A549 (cell line): ENCODE results near the gene BTBD10. TPM values are rescaled to one million over a fixed set of nuclear protein-coding genes. Genes with fewer than 3 reads are reported as not detected.

Source experiments
- ATAC-seq, 2 experiments: fragments of 200-7000 bp in 1 of 2; fragments of >200 bp in 1 of 2; cut with Nextera tagmentation in 1 of 2; cut with Tn5 transposase in 1 of 2; 3 replicates each; pipeline versions ENCODE4 v1.8.0 to v1.9.1; 2018 to 2020; ENCODE audit warnings: mild to moderate bottlenecking in 1 of 2, moderate library complexity in 1 of 2
- CTCF ChIA-PET: fragments of 300-600 bp; sonication (Branson Sonifier 250); formaldehyde crosslinking; extraction: SDS; loops from one replicate; lab custom pipeline; 2021; ENCODE audit warnings: antibody characterized with exemption, inconsistent platforms; lab: Yijun Ruan, JAX
- POLR2A ChIA-PET: fragments of 350-600 bp; formaldehyde crosslinking; extraction: SDS; loops from one replicate; lab custom pipeline; 2021; ENCODE audit warnings: antibody characterized with exemption, inconsistent platforms; lab: Yijun Ruan, JAX
- DNase-seq, 2 experiments: peaks; one replicate each; pipeline versions ENCODE4 v3.0.0 to v3.0.0-alpha.2; 2011 to 2016; ENCODE audit warnings: low read depth in 1 of 2, low spot score in 1 of 2
- FAIRE-seq: peaks from 2 replicates; lab custom pipeline; 2011; peaks lifted over from hg19 to GRCh38; lab: Jason Lieb, UNC
- H3K27ac ChIP-seq, 2 experiments: fragments of >200 bp; sonication (Bioruptor Twin); formaldehyde crosslinking; 3 replicates each; pipeline ENCODE4 v1.5.1; 2016 to 2017
- H3K4me1 ChIP-seq: fragments of >200 bp; sonication (Bioruptor Twin); formaldehyde crosslinking; 3 replicates; pipeline ENCODE4 v1.6.1; 2016
- H3K4me2 ChIP-seq: fragments of >200 bp; sonication (Bioruptor Twin); formaldehyde crosslinking; 3 replicates; pipeline ENCODE4 v1.6.1; 2016
- H3K4me3 ChIP-seq: fragments of >200 bp; sonication (Bioruptor Twin); formaldehyde crosslinking; 3 replicates; pipeline ENCODE4 v1.5.1; 2016
- H3K9me3 ChIP-seq: fragments of >200 bp; sonication (Bioruptor Twin); formaldehyde crosslinking; 3 replicates; pipeline ENCODE4 v1.6.1; 2016
- CHD4 ChIP-seq: fragments of 200-600 bp; sonication (generic); IDR thresholded peaks from 2 replicates; pipeline ENCODE4 v1.6.1; 2016; ENCODE audit warnings: antibody characterized with exemption, mild to moderate bottlenecking, borderline replicate concordance
- EHMT2 ChIP-seq: fragments of 200-600 bp; sonication (generic); IDR thresholded peaks from 2 replicates; pipeline ENCODE4 v1.6.1; 2016; ENCODE audit warnings: antibody characterized with exemption, low read depth, mild to moderate bottlenecking, moderate library complexity
- FOSL2 ChIP-seq, 2 experiments: fragments of 450-650 bp in 1 of 2; fragments of >200 bp in 1 of 2; sonication (Bioruptor Twin) in 1 of 2; formaldehyde crosslinking; IDR thresholded peaks; 2 replicates each; pipeline versions ENCODE4 v1.5.0 to v1.6.1; 2016 to 2020; ENCODE audit warnings: mild to moderate bottlenecking in 1 of 2, moderate library complexity in 1 of 2
- FOXS1 ChIP-seq: fragments of 250-450 bp; sonication (Bioruptor Pico); IDR thresholded peaks from 2 replicates; pipeline ENCODE4 v1.5.0; 2020; ENCODE audit warnings: mild to moderate bottlenecking, moderate library complexity
- JUN ChIP-seq, 2 experiments: fragments of >200 bp; sonication (Bioruptor Twin); formaldehyde crosslinking; IDR thresholded peaks; 2 replicates in 1 of 2; 3 replicates in 1 of 2; pipeline ENCODE4 v1.6.1; 2016 to 2017
- MAFK ChIP-seq: fragments of 450-650 bp; IDR thresholded peaks from 2 replicates; pipeline ENCODE4 v1.6.1; 2014; ENCODE audit not compliant: partially characterized antibody
- MAZ ChIP-seq: fragments of 150-350 bp; IDR thresholded peaks from 2 replicates; pipeline ENCODE4 v1.6.1; 2014; ENCODE audit warnings: antibody characterized with exemption, low read depth, low read length, borderline replicate concordance
- MYC ChIP-seq: IDR thresholded peaks from 2 replicates; pipeline ENCODE4 v1.6.1; 2012; ENCODE audit warnings: mild to moderate bottlenecking, inconsistent platforms, low read length, improper control_type of control experiment, borderline replicate concordance
- NPAS2 ChIP-seq: fragments of 250-450 bp; sonication (Bioruptor Pico); IDR thresholded peaks from 2 replicates; pipeline ENCODE4 v1.8.0; 2022; ENCODE audit warnings: mild to moderate bottlenecking, moderate library complexity, borderline replicate concordance
- NR3C1 ChIP-seq: fragments of >200 bp; sonication (Bioruptor Twin); formaldehyde crosslinking; IDR thresholded peaks from 3 replicates; pipeline ENCODE4 v1.6.1; 2017
- PHF8 ChIP-seq: fragments of 200-600 bp; sonication (generic); IDR thresholded peaks from 2 replicates; pipeline ENCODE4 v1.6.1; 2016; ENCODE audit warnings: low read depth, mild to moderate bottlenecking, antibody characterized with exemption, moderate library complexity, borderline replicate concordance
- RAD21 ChIP-seq, 2 experiments: fragments of >200 bp in 1 of 2; sonication (Bioruptor Twin) in 1 of 2; formaldehyde crosslinking in 1 of 2; IDR thresholded peaks in 1 of 2; conservative IDR thresholded peaks in 1 of 2; 2 replicates in 1 of 2; 3 replicates in 1 of 2; pipeline ENCODE4 v1.6.1; 2012 to 2018; ENCODE audit warnings: inconsistent platforms in 1 of 2
- SMC3 ChIP-seq: fragments of >200 bp; sonication (Bioruptor Twin); formaldehyde crosslinking; IDR thresholded peaks from 3 replicates; pipeline ENCODE4 v1.6.1; 2018; ENCODE audit warnings: inconsistent platforms
- WGBS: methylation state at CpG from one replicate; pipeline ENCODE4 v1.1.6; 2017; ENCODE audit errors: missing lambda C conversion rate; 5-methylcytosine and 5-hydroxymethylcytosine counted together
- polyA plus RNA-seq, 4 experiments: library from polyadenylated mRNA; depleted of rRNA in 3 of 4; stranded (reverse); fragments of >200 nt; fragmentation: RNase III in 1 of 4; extraction: RNeasy Plus Mini Kit Qiagen cat#74134 plus additional on column Dnase treatment in 1 of 4; gene quantifications; 2 replicates in 3 of 4; 3 replicates in 1 of 4; pipeline ENCODE4 v1.2.3, GENCODE V29; 2011 to 2017
- TF ChIP-seq, protein P1 (sequence below): IDR thresholded peaks from 2 replicates; pipeline ENCODE4 v1.6.1; 2012
- TF ChIP-seq, protein P2 (sequence below): fragments of 150-350 bp; IDR thresholded peaks from 2 replicates; pipeline ENCODE4 v1.6.1; 2014; ENCODE audit warnings: low read depth, mild to moderate bottlenecking, low read length
- TF ChIP-seq, protein P3 (sequence below): fragments of >200 bp; sonication (Bioruptor Twin); formaldehyde crosslinking; IDR thresholded peaks from 3 replicates; pipeline ENCODE4 v1.6.1; 2016
- TF ChIP-seq, protein P4 (sequence below): fragments of 250-450 bp; sonication (Bioruptor Pico); IDR thresholded peaks from 2 replicates; pipeline ENCODE4 v1.5.0; 2020; ENCODE audit warnings: low read depth, mild to moderate bottlenecking, moderate library complexity
- TF ChIP-seq, protein P5 (sequence below): fragments of >200 bp; sonication (Bioruptor Twin); formaldehyde crosslinking; IDR thresholded peaks from 2 replicates; pipeline ENCODE4 v1.6.1; 2016
- TF ChIP-seq, protein P6 (sequence below): IDR thresholded peaks from 2 replicates; pipeline ENCODE4 v1.6.1; 2012
- TF ChIP-seq, protein P7 (sequence below): IDR thresholded peaks from 2 replicates; pipeline ENCODE4 v1.6.1; 2012; ENCODE audit warnings: low read depth, borderline replicate concordance
- TF ChIP-seq, protein P8 (sequence below): fragments of >200 bp; sonication (Bioruptor Twin); formaldehyde crosslinking; IDR thresholded peaks from 3 replicates; pipeline ENCODE4 v1.5.1; 2016

The BTBD10 gene
- polyA plus RNA-seq, 2 of the 4 experiments (the other 2 are of a cell fraction): 33.7 to 54.2 TPM

DNA sequence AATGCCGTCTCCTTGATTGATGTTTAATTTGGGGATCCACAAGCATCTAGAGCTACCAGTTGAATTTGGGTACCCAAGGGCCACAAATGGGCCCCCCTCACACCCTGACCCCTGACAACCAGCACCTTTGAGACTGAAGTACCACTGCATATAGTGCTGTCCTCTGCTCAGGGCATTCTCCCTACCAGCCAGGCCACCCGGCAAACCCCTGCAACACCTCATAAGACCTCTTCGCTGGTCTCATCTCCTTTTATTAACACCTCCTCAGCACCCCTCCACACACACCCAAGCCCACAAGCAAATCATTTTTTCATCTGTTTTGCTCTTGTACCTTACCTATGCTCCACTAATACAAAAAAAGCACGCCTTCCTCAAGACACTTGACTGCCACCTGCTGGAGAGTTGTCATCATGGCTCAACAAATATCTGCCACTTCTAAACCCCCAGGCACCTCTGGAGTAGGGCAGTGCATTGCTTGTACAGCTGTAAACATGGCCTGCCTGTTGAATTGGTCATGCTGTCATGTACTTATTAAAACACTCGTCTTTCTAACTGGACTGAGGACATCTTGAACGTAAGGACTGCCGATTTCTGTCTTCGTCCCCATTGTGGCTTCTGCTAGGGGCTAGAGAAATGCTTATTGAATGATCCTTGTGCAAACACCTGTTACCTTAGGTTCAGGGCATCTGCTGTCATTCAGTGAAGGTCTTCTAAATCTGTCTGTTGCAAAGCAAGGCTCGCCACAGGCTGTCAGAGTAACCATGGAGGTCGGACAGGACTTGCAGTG, 118.9 kb downstream of the BTBD10 start:
- POLR2A ChIA-PET: interaction anchor here (1.4 kb wide), 1 partner anchor 134 kb away, joined by 3 read pairs; no protein-coding TSS in a partner anchor

DNA sequence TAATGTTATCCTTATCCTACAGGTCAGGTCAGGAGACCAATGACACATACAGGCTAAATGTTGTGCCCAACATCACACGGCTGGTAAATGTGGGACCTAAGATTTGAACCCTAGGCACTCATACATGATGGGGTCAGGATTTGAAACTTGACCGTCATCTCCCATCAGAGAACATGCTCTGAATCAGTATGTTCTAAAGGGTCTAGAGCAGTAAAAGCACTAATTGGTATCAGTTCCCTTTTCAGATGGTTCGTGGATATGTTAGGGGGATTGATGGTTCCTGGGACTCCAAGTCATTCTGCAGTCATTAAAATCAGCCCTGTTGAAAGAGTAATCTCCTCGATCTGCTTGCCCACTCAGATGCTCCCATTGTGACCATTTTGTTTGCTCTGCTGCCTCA, 120.0 kb downstream of the BTBD10 start:
- TF ChIP-seq, protein P1, sequence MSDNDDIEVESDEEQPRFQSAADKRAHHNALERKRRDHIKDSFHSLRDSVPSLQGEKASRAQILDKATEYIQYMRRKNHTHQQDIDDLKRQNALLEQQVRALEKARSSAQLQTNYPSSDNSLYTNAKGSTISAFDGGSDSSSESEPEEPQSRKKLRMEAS: no peak
- TF ChIP-seq, protein P2, sequence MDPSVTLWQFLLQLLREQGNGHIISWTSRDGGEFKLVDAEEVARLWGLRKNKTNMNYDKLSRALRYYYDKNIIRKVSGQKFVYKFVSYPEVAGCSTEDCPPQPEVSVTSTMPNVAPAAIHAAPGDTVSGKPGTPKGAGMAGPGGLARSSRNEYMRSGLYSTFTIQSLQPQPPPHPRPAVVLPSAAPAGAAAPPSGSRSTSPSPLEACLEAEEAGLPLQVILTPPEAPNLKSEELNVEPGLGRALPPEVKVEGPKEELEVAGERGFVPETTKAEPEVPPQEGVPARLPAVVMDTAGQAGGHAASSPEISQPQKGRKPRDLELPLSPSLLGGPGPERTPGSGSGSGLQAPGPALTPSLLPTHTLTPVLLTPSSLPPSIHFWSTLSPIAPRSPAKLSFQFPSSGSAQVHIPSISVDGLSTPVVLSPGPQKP: no peak
- no peak for TF ChIP-seq NR3C1
- TF ChIP-seq, protein P3, sequence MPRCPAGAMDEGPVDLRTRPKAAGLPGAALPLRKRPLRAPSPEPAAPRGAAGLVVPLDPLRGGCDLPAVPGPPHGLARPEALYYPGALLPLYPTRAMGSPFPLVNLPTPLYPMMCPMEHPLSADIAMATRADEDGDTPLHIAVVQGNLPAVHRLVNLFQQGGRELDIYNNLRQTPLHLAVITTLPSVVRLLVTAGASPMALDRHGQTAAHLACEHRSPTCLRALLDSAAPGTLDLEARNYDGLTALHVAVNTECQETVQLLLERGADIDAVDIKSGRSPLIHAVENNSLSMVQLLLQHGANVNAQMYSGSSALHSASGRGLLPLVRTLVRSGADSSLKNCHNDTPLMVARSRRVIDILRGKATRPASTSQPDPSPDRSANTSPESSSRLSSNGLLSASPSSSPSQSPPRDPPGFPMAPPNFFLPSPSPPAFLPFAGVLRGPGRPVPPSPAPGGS: no peak
- no peak for TF ChIP-seq CHD4
- TF ChIP-seq PHF8: no peak
- no peak for TF ChIP-seq EHMT2
- no peak for TF ChIP-seq JUN (IDR thresholded peaks at IDR 0.05)
- TF ChIP-seq, protein P4, sequence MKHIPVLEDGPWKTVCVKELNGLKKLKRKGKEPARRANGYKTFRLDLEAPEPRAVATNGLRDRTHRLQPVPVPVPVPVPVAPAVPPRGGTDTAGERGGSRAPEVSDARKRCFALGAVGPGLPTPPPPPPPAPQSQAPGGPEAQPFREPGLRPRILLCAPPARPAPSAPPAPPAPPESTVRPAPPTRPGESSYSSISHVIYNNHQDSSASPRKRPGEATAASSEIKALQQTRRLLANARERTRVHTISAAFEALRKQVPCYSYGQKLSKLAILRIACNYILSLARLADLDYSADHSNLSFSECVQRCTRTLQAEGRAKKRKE (CRISPR knock-in tag): no peak
- no peak for TF ChIP-seq MAZ
- TF ChIP-seq, protein P5, sequence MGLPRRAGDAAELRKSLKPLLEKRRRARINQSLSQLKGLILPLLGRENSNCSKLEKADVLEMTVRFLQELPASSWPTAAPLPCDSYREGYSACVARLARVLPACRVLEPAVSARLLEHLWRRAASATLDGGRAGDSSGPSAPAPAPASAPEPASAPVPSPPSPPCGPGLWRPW: no peak
- TF ChIP-seq MYC: no peak
- TF ChIP-seq, protein P6, sequence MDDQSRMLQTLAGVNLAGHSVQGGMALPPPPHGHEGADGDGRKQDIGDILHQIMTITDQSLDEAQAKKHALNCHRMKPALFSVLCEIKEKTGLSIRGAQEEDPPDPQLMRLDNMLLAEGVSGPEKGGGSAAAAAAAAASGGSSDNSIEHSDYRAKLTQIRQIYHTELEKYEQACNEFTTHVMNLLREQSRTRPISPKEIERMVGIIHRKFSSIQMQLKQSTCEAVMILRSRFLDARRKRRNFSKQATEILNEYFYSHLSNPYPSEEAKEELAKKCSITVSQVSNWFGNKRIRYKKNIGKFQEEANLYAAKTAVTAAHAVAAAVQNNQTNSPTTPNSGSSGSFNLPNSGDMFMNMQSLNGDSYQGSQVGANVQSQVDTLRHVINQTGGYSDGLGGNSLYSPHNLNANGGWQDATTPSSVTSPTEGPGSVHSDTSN: no peak
- TF ChIP-seq FOSL2 (IDR thresholded peaks at IDR 0.05): no peak
- no peak for TF ChIP-seq FOSL2 (CRISPR knock-in tag; IDR thresholded peaks at IDR 0.05)
- TF ChIP-seq, protein P7, sequence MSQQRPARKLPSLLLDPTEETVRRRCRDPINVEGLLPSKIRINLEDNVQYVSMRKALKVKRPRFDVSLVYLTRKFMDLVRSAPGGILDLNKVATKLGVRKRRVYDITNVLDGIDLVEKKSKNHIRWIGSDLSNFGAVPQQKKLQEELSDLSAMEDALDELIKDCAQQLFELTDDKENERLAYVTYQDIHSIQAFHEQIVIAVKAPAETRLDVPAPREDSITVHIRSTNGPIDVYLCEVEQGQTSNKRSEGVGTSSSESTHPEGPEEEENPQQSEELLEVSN: no peak
- no peak for TF ChIP-seq MAFK
- TF ChIP-seq FOXS1 (CRISPR knock-in tag): no peak
- no peak for DNase-seq
- ATAC-seq: no peak
- no peak for FAIRE-seq
- CTCF ChIA-PET: interaction anchor here (0.6 to 6.1 kb wide), 38 partner anchors 9 to 394 kb away, joined by 3 to 287 read pairs (median 5); no protein-coding TSS in a partner anchor
- Histone ChIP-seq H3K4me3 (no peak overlapping the region), H3K4me1 (peaks cover 55% of the 10 kb centered on the region), H3K4me2 (no peak overlapping the region), H3K27ac (peak overlapping the region; percentile 39 to 98; a peak in 4 of 6 replicates), H3K9me3 (no peaks in the 10 kb centered on the region)
- WGBS: 77% methylated on average over 4 of the region's 4 CpGs
- POLR2A ChIA-PET: interaction anchor here (1.4 kb wide), 1 partner anchor 133 kb away, joined by 3 read pairs; no protein-coding TSS in a partner anchor

More for the DNA sequence above, 118.9 kb downstream of the BTBD10 start:
- ATAC-seq: peak; percentile 44 to 68
- DNase-seq: peak; percentile 74 to 80
- TF ChIP-seq NPAS2 (CRISPR knock-in tag) (no peak), RAD21 (conservative IDR thresholded peaks at IDR 0.05 in 1 of 2, IDR thresholded peaks at IDR 0.05 in 1 of 2) (peak; percentile 92 to 95), SMC3 (peak; percentile 97)
- TF ChIP-seq, protein P8, sequence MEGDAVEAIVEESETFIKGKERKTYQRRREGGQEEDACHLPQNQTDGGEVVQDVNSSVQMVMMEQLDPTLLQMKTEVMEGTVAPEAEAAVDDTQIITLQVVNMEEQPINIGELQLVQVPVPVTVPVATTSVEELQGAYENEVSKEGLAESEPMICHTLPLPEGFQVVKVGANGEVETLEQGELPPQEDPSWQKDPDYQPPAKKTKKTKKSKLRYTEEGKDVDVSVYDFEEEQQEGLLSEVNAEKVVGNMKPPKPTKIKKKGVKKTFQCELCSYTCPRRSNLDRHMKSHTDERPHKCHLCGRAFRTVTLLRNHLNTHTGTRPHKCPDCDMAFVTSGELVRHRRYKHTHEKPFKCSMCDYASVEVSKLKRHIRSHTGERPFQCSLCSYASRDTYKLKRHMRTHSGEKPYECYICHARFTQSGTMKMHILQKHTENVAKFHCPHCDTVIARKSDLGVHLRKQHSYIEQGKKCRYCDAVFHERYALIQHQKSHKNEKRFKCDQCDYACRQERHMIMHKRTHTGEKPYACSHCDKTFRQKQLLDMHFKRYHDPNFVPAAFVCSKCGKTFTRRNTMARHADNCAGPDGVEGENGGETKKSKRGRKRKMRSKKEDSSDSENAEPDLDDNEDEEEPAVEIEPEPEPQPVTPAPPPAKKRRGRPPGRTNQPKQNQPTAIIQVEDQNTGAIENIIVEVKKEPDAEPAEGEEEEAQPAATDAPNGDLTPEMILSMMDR: peak; percentile 91
- H3K4me1 ChIP-seq: peaks cover 48% of the 10 kb centered on the region
- no peaks in the 10 kb centered on the region for H3K9me3 ChIP-seq
- WGBS: 33% methylated on average over 10 of the region's 10 CpGs
- H3K27ac ChIP-seq: peak overlapping the region; percentile 39 to 98
- 0 out of 3 replicates have a peak overlapping the region, but pooled peaks have one; percentile 7 for H3K4me2 ChIP-seq
- peak; percentile 51 for FAIRE-seq
- CTCF ChIA-PET: interaction anchor here (0.6 to 6.1 kb wide), 57 partner anchors 8 to 1023 kb away, joined by 3 to 287 read pairs (median 4); partner anchors contain the start of gene RASSF10
- H3K4me3 ChIP-seq: no peak overlapping the region
